HepG2 (cell line): Measurements from ENCODE around the gene SBSN. TPM values are rescaled to one million over a fixed set of nuclear protein-coding genes. Genes with fewer than 3 reads are reported as not detected.
A peak's percentile ranks its signal among the peaks of the same experiment; 100 is the strongest.

ENCODE experiments used
- GABPA ChIP-seq, 2 experiments: IDR thresholded peaks; 2 replicates each; pipeline ENCODE4 v1.6.1; 2011 to 2016; ENCODE audit warnings: low read depth in 2 of 2, low read length in 1 of 2, missing biosample characterization in 1 of 2, missing genetic modification characterization in 1 of 2
- PITX1 ChIP-seq: sonication (generic); formaldehyde crosslinking; IDR thresholded peaks from 2 replicates; pipeline ENCODE4 v1.5.1; 2020; ENCODE audit warnings: mild to moderate bottlenecking, missing genetic modification reagents
- PTBP1 ChIP-seq: fragments of 200-400 bp; formaldehyde crosslinking; IDR thresholded peaks from 2 replicates; pipeline ENCODE4 v1.6.1; 2018; ENCODE audit warnings: low read length, low read depth; ENCODE audit not compliant: poor library complexity, severe bottlenecking
- RBAK ChIP-seq: sonication (generic); formaldehyde crosslinking; IDR thresholded peaks from 2 replicates; pipeline ENCODE4 v1.5.1; 2020; ENCODE audit warnings: mild to moderate bottlenecking, missing genetic modification reagents
- RFX3 ChIP-seq: IDR thresholded peaks from 2 replicates; pipeline ENCODE4 v1.6.1; 2016; ENCODE audit warnings: missing biosample characterization, missing genetic modification reagents
- RFX5 ChIP-seq: IDR thresholded peaks from 2 replicates; pipeline ENCODE4 v1.6.1; 2011; ENCODE audit warnings: low read depth, low read length, improper control_type of control experiment
- ZNF101 ChIP-seq: sonication (generic); formaldehyde crosslinking; IDR thresholded peaks from 2 replicates; pipeline ENCODE4 v1.4.0; 2020; ENCODE audit warnings: mild to moderate bottlenecking, low read depth, missing genetic modification reagents, borderline replicate concordance
- ZNF337 ChIP-seq: sonication (generic); formaldehyde crosslinking; IDR thresholded peaks from 2 replicates; pipeline ENCODE4 v1.5.1; 2020; ENCODE audit warnings: missing genetic modification reagents, low read depth, mild to moderate bottlenecking, borderline replicate concordance
- ZNF460 ChIP-seq: sonication (generic); formaldehyde crosslinking; IDR thresholded peaks from 2 replicates; pipeline ENCODE4 v1.5.1; 2020; ENCODE audit warnings: missing genetic modification reagents, mild to moderate bottlenecking, borderline replicate concordance
- ZNF713 ChIP-seq: sonication (generic); formaldehyde crosslinking; IDR thresholded peaks from 2 replicates; pipeline ENCODE4 v1.4.0; 2020; ENCODE audit warnings: mild to moderate bottlenecking, missing genetic modification reagents
- ZNF746 ChIP-seq: sonication (generic); formaldehyde crosslinking; IDR thresholded peaks from 2 replicates; pipeline ENCODE4 v1.8.0; 2022; ENCODE audit warnings: mild to moderate bottlenecking, missing genetic modification reagents
- ZNF878 ChIP-seq: sonication (generic); formaldehyde crosslinking; IDR thresholded peaks from 2 replicates; pipeline ENCODE4 v1.8.1; 2023; ENCODE audit warnings: mild to moderate bottlenecking, missing genetic modification reagents, moderate library complexity
- polyA plus RNA-seq, 8 experiments: library from polyadenylated mRNA; depleted of rRNA in 3 of 8; stranded (reverse) in 7 of 8; unstranded in 1 of 8; fragments of >200 nt; fragmentation: Illumina TruSeq in 4 of 8; extraction: Trizol in 4 of 8; gene quantifications; 2 replicates each; pipeline versions ENCODE4 v1.2.1 to v1.2.3, GENCODE V29; 2011 to 2016; ENCODE audit warnings: low read depth in 4 of 8, missing spikeins in 1 of 8, mixed read lengths in 1 of 8; ENCODE audit not compliant: insufficient read depth in 1 of 8
- total RNA-seq, 5 experiments: library from RNA; depleted of rRNA; stranded (reverse); fragments of >200 nt; fragmentation: Illumina TruSeq; extraction: Trizol; gene quantifications; 2 replicates each; pipeline ENCODE4 v1.2.3, GENCODE V29; 2016; ENCODE audit warnings: low read depth in 1 of 5
- TF ChIP-seq, protein P1 (sequence below): sonication (generic); formaldehyde crosslinking; IDR thresholded peaks from 2 replicates; pipeline ENCODE4 v1.4.0; 2020; ENCODE audit warnings: missing genetic modification reagents, mild to moderate bottlenecking, borderline replicate concordance
- TF ChIP-seq, protein P2 (sequence below): sonication (generic); formaldehyde crosslinking; IDR thresholded peaks from 2 replicates; pipeline ENCODE4 v1.4.0; 2020; ENCODE audit warnings: missing genetic modification reagents
- TF ChIP-seq, protein P3 (sequence below): sonication (generic); formaldehyde crosslinking; IDR thresholded peaks from 2 replicates; pipeline ENCODE4 v1.4.0; 2020; ENCODE audit warnings: missing genetic modification reagents, borderline replicate concordance
- TF ChIP-seq, protein P4 (sequence below): sonication (generic); formaldehyde crosslinking; IDR thresholded peaks from 2 replicates; pipeline ENCODE4 v1.5.0; 2020; ENCODE audit warnings: mild to moderate bottlenecking, missing genetic modification reagents
- TF ChIP-seq, protein P5 (sequence below): sonication (generic); formaldehyde crosslinking; IDR thresholded peaks from 2 replicates; pipeline ENCODE4 v1.5.1; 2020; ENCODE audit warnings: missing genetic modification reagents, mild to moderate bottlenecking, borderline replicate concordance

The SBSN gene
- total and polyA plus RNA-seq, 2 of the 13 experiments (the other 11 are each of a cell fraction or from before 2014, with no cell fraction given), result not detected

DNA sequence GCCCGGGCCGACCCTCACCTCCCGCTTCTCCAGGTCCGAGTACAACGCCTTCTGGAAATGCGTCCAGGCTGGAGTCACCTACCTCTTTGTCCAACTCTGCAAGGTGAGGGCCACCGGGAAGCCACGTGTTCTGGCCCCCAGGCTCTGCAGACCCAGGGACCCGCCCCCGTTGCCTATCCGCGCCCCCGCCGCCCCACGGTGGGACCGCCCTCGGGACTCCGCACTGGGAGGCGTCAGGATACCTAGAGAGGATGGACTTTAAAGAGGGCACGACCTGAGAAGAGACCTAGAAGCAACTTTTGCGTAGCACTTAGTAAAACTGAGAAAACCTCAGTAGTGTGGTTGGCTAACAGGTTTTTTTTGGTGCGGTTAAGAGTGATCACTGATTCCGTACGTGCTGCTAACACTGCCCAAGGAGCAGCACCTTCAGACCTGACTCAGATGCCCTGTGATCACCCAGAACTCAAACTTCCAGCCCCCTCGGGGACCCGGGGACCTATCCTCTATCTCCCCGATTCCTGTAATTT, 17.8 kb upstream of the SBSN start (continued):
- TF ChIP-seq, protein P1, sequence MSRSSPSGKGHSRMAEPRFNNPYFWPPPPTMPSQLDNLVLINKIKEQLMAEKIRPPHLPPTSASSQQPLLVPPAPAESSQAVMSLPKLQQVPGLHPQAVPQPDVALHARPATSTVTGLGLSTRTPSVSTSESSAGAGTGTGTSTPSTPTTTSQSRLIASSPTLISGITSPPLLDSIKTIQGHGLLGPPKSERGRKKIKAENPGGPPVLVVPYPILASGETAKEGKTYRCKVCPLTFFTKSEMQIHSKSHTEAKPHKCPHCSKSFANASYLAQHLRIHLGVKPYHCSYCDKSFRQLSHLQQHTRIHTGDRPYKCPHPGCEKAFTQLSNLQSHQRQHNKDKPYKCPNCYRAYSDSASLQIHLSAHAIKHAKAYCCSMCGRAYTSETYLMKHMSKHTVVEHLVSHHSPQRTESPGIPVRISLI, result no peak
- no peak for TF ChIP-seq ZNF878 (CRISPR knock-in tag)
- TF ChIP-seq, protein P2, sequence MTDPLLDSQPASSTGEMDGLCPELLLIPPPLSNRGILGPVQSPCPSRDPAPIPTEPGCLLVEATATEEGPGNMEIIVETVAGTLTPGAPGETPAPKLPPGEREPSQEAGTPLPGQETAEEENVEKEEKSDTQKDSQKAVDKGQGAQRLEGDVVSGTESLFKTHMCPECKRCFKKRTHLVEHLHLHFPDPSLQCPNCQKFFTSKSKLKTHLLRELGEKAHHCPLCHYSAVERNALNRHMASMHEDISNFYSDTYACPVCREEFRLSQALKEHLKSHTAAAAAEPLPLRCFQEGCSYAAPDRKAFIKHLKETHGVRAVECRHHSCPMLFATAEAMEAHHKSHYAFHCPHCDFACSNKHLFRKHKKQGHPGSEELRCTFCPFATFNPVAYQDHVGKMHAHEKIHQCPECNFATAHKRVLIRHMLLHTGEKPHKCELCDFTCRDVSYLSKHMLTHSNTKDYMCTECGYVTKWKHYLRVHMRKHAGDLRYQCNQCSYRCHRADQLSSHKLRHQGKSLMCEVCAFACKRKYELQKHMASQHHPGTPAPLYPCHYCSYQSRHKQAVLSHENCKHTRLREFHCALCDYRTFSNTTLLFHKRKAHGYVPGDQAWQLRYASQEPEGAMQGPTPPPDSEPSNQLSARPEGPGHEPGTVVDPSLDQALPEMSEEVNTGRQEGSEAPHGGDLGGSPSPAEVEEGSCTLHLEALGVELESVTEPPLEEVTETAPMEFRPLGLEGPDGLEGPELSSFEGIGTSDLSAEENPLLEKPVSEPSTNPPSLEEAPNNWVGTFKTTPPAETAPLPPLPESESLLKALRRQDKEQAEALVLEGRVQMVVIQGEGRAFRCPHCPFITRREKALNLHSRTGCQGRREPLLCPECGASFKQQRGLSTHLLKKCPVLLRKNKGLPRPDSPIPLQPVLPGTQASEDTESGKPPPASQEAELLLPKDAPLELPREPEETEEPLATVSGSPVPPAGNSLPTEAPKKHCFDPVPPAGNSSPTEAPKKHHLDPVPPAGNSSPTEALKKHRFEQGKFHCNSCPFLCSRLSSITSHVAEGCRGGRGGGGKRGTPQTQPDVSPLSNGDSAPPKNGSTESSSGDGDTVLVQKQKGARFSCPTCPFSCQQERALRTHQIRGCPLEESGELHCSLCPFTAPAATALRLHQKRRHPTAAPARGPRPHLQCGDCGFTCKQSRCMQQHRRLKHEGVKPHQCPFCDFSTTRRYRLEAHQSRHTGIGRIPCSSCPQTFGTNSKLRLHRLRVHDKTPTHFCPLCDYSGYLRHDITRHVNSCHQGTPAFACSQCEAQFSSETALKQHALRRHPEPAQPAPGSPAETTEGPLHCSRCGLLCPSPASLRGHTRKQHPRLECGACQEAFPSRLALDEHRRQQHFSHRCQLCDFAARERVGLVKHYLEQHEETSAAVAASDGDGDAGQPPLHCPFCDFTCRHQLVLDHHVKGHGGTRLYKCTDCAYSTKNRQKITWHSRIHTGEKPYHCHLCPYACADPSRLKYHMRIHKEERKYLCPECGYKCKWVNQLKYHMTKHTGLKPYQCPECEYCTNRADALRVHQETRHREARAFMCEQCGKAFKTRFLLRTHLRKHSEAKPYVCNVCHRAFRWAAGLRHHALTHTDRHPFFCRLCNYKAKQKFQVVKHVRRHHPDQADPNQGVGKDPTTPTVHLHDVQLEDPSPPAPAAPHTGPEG (CRISPR knock-in tag), result 0 out of 2 replicates have a peak, but pooled peaks have one; percentile 12
- TF ChIP-seq RFX3 (CRISPR knock-in tag), result no peak
- no peak for TF ChIP-seq ZNF337 (CRISPR knock-in tag)
- TF ChIP-seq ZNF746 (CRISPR knock-in tag), result no peak
- no peak for TF ChIP-seq ZNF101 (CRISPR knock-in tag)
- TF ChIP-seq RBAK, result no peak
- TF ChIP-seq ZNF713 (CRISPR knock-in tag), result 0 out of 2 replicates have a peak, but pooled peaks have one; percentile 15
- TF ChIP-seq PTBP1, result no peak
- TF ChIP-seq RFX5, result no peak
- TF ChIP-seq, protein P3, sequence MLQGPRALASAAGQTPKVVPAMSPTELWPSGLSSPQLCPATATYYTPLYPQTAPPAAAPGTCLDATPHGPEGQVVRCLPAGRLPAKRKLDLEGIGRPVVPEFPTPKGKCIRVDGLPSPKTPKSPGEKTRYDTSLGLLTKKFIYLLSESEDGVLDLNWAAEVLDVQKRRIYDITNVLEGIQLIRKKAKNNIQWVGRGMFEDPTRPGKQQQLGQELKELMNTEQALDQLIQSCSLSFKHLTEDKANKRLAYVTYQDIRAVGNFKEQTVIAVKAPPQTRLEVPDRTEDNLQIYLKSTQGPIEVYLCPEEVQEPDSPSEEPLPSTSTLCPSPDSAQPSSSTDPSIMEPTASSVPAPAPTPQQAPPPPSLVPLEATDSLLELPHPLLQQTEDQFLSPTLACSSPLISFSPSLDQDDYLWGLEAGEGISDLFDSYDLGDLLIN (CRISPR knock-in tag), result no peak
- TF ChIP-seq, protein P4, sequence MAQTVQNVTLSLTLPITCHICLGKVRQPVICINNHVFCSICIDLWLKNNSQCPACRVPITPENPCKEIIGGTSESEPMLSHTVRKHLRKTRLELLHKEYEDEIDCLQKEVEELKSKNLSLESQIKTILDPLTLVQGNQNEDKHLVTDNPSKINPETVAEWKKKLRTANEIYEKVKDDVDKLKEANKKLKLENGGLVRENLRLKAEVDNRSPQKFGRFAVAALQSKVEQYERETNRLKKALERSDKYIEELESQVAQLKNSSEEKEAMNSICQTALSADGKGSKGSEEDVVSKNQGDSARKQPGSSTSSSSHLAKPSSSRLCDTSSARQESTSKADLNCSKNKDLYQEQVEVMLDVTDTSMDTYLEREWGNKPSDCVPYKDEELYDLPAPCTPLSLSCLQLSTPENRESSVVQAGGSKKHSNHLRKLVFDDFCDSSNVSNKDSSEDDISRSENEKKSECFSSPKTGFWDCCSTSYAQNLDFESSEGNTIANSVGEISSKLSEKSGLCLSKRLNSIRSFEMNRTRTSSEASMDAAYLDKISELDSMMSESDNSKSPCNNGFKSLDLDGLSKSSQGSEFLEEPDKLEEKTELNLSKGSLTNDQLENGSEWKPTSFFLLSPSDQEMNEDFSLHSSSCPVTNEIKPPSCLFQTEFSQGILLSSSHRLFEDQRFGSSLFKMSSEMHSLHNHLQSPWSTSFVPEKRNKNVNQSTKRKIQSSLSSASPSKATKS (CRISPR knock-in tag), result no peak
- TF ChIP-seq, protein P5, sequence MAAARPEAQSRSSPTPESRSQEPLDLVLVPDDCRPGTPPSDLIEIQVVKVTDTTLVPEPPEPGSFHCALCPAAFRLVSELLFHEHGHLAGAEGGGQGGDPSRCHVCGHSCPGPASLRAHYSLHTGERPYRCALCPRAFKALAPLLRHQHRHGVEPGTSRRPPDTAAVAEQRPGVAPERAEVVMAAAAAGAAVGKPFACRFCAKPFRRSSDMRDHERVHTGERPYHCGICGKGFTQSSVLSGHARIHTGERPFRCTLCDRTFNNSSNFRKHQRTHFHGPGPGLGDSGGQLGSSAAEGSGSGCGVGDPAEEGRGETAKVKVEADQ, result no peak
- TF ChIP-seq PITX1 (CRISPR knock-in tag), result no peak
- TF ChIP-seq ZNF460 (CRISPR knock-in tag), result no peak
- TF ChIP-seq GABPA (IDR thresholded peaks at IDR 0.05; ENCODE audit: low read depth, low read length), result no peak
- no peak for TF ChIP-seq GABPA (CRISPR knock-in tag; IDR thresholded peaks at IDR 0.05; ENCODE audit: low read depth)
